ENCODE results near the gene TEK. TPM values are rescaled to one million over a fixed set of nuclear protein-coding genes. Genes with fewer than 3 reads are reported as not detected.

Gene TEK
- total RNA-seq, 1 donor from 2014 or later = not detected

DNA sequence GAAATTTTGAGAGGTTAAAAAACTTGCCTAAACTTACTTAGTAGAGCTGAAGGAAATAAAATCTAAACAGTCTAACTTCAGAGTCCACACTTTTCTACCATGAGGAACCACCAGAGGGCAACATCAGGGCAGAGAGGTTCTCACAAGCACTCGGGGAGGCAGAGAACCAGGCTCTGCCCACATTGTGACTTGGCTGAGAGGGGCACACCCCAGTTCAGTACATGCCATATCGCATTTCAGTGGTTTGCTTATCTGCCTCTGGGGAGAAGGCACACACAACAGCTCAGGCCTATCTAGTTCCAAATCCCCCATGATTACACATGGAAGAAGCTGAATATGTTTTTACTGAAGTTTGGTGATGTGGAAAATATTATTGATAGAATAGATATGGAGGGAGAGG lies 138.7 kb downstream of the TEK start:
- TF ChIP-seq, protein P1, sequence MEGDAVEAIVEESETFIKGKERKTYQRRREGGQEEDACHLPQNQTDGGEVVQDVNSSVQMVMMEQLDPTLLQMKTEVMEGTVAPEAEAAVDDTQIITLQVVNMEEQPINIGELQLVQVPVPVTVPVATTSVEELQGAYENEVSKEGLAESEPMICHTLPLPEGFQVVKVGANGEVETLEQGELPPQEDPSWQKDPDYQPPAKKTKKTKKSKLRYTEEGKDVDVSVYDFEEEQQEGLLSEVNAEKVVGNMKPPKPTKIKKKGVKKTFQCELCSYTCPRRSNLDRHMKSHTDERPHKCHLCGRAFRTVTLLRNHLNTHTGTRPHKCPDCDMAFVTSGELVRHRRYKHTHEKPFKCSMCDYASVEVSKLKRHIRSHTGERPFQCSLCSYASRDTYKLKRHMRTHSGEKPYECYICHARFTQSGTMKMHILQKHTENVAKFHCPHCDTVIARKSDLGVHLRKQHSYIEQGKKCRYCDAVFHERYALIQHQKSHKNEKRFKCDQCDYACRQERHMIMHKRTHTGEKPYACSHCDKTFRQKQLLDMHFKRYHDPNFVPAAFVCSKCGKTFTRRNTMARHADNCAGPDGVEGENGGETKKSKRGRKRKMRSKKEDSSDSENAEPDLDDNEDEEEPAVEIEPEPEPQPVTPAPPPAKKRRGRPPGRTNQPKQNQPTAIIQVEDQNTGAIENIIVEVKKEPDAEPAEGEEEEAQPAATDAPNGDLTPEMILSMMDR (conservative IDR thresholded peaks at IDR 0.05; ENCODE audit: low read depth, low read length) = peak; percentile 86
- DNase-seq (ENCODE audit: low read depth) = no peak
- no peak overlapping the region for H3K4me3 ChIP-seq (ENCODE audit: low read depth, low read length)

DNA sequence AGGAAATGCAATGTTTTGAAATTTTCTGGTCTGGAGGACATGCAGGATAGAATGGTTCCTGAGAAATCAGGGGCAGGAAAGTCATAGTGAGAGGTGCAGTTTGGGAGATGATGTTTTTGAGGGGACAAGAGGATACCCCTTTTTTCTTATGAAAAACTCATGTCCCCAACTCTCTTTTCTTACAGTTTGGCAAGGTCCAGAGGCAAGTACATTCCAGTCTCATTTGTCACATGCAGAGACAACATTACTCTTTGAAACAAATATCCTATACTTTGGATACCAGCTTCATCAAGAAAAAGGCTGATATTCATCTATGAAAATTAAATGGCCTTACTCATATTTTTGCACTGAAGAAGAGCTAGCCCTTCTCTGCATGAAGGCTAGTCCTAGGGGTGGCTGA lies 139.7 kb downstream of the TEK start:
- DNase-seq (ENCODE audit: low read depth) = no peak
- TF ChIP-seq, protein P1 (conservative IDR thresholded peaks at IDR 0.05; ENCODE audit: low read depth, low read length) = no peak

DNA sequence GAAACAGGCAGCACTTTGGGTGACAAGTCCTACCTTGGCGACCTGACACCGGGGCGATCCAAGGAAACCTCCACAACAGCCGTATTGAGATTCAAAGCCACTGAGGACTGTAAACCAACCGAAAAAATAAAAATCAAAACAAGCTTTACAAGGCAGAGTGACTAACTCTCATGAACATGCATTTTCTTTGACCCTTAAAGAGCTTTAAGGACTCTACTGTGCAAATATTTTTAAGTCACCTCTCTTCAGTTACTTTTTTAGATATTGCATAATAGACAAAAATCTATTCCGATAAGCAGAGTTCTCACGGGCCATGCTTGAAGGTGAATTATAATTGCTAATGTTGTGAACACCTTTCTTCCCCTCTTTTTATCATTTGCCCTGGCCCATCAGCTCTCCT lies 149.6 kb downstream of the TEK start:
- no peak overlapping the region for H3K4me3 ChIP-seq (ENCODE audit: low read depth, low read length)
- TF ChIP-seq, protein P1 (conservative IDR thresholded peaks at IDR 0.05; ENCODE audit: low read depth, low read length) = no peak
- DNase-seq (ENCODE audit: low read depth) = no peak

More for the DNA sequence above, 139.7 kb downstream of the TEK start:
- no peak overlapping the region for H3K4me3 ChIP-seq (ENCODE audit: low read depth, low read length)

DNA sequence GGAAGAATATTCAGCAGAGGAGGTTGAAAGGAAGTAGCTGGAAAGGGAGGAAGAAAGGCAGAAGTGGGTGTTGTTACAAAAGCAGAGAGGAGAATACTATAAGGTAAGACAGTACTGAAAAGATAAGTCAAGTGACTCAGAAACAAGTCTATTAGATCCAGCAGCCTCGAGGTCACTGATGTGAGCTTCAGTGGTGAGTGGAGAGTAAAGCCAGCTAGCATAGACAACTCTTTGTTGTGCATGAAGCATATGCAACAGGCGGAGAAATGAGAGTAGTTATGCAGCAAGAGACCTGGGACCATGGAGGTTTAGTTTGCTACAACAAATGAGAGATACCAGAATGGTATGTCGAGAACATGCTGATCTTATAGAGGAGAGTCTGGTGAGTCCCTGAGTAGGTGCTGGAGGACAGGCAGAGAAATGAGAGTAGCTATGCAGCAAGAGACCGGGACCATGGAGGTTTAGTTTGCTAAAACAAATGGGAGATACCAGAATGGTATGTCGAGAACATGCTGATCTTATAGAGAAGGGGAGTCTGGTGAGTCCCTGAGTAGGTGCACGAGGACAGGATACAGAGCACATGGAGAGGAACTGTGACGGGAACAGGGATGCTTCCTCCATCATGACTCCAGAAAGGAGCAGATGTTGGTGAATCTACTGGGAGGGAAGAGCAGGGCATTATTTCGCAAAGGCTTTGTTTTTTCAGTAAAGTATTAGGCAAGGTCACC lies 151.9 kb downstream of the TEK start:
- TF ChIP-seq, protein P1 (conservative IDR thresholded peaks at IDR 0.05; ENCODE audit: low read depth, low read length) = no peak

DNA sequence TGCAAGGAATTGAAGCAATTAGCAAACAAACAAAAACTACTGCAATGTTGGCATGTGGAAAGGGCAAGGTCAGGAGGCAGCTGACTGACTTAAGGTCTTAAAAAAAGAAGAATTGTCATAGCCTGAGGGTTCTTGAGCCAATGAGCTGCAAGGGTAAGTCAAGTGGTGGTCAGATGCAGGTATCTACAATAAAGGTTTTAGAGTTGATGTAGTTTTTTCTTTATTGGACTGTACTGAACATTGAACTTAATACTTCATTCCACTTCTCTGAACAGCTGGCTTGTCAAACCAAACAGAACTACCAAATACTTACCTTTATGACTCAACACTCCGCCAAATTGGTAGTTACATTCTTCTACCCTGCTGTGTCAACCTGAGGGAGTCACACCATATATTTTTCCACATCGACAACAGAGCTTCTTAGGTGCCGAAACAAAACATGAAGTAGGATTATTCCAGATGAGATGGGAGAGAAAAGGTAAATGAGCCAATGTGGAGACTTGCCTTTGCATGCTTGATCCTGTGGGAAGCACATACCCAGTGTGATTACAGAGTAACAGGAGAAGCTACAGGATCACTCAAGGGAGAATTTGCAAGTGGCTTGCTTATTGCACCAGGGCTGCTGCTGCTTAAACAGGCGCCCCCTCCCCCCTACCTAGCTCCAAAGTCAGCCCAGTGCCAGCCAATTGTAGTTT lies 152.6 kb downstream of the TEK start:
- TF ChIP-seq, protein P1 (conservative IDR thresholded peaks at IDR 0.05; ENCODE audit: low read depth, low read length) = no peak
- peak; percentile 43 for DNase-seq (ENCODE audit: low read depth)
- H3K4me3 ChIP-seq (ENCODE audit: low read depth, low read length) = no peak overlapping the region

More for the DNA sequence above, 151.9 kb downstream of the TEK start:
- no peak overlapping the region for H3K4me3 ChIP-seq (ENCODE audit: low read depth, low read length)
- no peak for DNase-seq (ENCODE audit: low read depth)

DNA sequence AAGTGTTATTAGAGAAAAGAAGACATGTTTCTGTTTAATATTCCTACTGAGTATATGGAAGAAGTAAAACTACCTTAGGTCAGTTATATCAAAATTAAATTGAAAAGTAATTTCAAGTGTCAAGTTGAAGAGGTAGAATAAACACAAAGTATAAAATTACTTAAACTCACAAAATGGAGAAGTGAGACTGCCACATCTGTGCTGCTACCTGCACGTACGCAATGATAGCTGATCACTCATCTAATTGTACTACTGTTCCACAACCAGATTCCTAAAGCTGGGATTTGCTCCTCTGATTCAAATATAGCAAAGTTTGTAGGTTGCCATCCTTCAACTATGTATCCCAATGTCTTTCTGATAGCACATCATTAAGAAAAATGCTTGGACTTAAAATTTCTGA lies 163.1 kb downstream of the TEK start:
- TF ChIP-seq, protein P1 (conservative IDR thresholded peaks at IDR 0.05; ENCODE audit: low read depth, low read length) = no peak
- DNase-seq (ENCODE audit: low read depth) = no peak

More for the DNA sequence above, 163.1 kb downstream of the TEK start:
- H3K4me3 ChIP-seq (ENCODE audit: low read depth, low read length) = no peak overlapping the region
